ENCODE data around the gene UVRAG.

UVRAG gene

GRCh38 chr11:76179147-76179546 is 364.1 kb downstream of the UVRAG start:
- no peak for DNase-seq

GRCh38 chr11:76181371-76181770 is 366.4 kb downstream of the UVRAG start:
- DNase-seq = no peak

DNA sequence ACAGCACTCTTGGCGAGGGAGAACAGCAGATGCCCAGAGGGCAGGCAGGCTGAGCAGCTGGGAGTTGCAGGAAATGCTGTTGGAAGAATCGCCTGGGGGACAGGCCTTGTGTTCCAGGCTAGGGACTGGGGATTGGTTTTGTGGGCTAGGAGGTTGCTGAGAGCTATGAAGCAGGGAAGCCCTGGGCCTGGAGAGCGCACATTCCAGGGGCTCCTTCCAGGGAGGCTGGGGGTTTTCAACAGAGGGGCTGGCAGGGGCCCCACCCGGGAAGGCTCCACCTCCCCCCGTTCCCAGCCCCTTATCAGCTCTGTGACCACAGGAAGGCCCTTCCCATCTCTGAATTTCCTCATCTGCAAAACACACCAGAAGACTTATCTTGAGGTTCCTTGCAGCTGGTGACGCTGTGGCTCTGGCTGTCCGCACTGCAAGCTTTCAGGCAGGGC is 369.6 kb downstream of the UVRAG start:
- DNase-seq = no peak

DNA sequence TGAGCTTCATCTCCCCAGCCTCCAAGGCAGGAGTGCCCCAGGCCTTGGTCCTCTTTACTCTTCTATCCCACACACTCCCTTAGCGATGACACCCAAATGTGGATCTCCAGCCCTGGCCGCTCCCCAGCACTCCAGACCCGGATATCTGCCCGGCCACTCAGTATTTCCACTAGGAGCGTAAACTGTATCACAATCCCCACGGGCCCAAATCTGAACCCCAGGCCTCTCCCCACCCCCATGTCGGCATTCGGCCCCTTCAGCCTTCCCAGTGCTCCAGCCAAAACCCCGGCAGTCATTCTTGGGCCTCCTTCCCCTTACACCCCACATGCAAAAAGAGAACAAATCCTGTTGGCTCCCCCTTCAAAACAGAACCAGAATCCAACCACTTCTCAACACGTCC is 370.5 kb downstream of the UVRAG start:
- no peak for DNase-seq

DNA sequence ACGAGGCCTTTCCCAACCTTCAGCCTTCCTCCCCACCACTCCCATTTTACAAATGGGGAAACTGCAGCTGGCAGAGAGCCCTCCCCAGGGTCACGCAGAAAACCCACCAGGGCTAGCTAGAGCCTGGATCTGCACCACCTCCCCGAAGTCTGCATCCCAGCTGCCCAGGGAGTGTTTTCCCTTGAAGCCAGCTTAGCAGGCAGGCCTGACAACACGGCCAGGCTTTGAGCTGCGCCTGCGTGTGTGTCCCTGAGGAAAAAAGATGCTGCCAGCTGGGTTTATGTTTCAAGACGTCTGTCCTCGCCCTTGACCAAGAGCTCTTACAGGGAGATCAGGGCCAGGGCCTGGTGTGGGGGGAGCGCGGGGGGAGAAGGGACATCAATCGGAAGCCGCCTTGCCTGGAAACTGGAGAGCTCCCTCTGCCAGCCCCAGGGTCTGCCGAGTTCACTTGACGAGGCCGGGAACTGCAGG is 371.0 kb downstream of the UVRAG start:
- DNase-seq = no peak

- no peak for DNase-seq
Observed at GRCh38 chr11:76186776-76187279, 371.8 kb downstream of the UVRAG start.

DNA sequence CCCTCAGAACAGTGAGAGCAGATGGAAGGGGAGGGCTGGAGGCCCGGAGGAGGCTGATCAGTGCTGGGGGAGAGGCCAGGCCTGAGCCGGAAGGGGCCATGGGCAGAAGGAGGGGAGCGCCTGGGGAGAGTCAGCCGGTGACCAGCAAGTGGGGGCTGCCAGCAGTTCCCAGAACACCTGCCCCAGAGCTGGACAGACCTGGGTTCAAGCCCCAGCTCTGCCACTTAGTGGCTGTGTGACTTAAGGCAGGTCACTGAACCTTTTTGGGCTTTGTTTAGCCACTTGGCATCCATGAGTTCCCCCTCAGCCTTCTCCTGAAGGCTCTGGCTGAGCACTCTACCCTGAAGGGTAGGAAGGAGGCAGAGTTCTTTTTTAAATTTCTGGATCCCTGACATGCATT is 373.9 kb downstream of the UVRAG start:
- DNase-seq = no peak

DNA sequence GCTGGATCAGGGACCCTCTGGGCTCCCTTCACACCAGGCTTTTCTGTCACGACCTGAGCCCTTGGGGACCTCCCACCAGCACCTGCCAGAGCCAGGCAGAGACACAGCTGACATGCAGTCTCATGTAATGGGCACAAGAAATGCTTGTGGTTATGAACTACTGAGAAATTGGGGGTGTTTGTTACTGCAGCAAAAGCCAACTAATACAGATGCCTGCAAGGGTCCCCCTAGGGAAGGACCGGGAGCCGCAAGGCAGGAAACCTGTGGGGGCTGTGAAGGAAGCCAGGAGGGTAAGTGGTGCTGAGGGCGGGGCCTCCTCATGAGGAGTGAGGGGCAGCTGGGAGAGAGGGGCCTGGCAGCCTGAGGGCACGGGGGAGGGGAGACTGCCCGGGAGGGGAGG is 374.7 kb downstream of the UVRAG start:
- no peak for DNase-seq

DNA sequence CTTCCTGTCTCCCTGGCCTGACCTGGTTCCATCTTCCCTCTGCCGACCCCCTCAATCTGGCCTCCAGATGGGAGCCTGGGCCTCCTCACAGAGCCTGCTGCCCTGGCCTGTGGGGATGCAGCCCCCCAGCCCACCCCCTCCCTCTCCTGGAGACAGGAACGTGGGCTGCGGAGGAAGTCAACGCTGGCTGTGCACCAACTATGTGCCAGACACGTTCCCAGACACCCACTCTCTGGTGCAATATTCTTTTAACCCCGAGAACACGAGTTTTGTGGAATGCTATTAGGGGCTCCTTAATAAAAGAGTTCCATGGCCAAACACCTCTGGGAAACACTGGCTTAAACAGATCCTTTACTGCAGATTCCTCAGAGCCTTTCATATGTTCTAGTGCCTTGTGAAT is 375.4 kb downstream of the UVRAG start:
- DNase-seq = no peak

All from NCI-H2227 treated with DMSO at 0.1 percent for 48 hours (cell line).